MCF 10A (cell line): ENCODE data around the gene ZBTB25. TPM values are rescaled to one million over a fixed set of nuclear protein-coding genes. Genes with fewer than 3 reads are reported as not detected.

Experiments used
- Bru-seq: library from RNA; stranded (reverse); fragments of 400-500 nt; gene quantifications from one replicate; lab custom pipeline; 2021; lab: Mats Ljungman, UMichigan
- BruChase-seq, 2 experiments: library from RNA; stranded (reverse); fragments of 400-500 nt; gene quantifications; one replicate each; lab custom pipeline; 2021; lab: Mats Ljungman, UMichigan
- BruUV-seq: library from RNA; stranded (reverse); fragments of 400-500 nt; replicated peaks from 2 replicates; lab custom pipeline; 2021; lab: Mats Ljungman, UMichigan
- CTCF ChIA-PET: fragments of 300-600 bp; sonication (Branson Sonifier 250); formaldehyde crosslinking; extraction: SDS; loops from one replicate; lab custom pipeline; 2021; ENCODE audit warnings: antibody characterized with exemption, inconsistent platforms; lab: Yijun Ruan, JAX
- POLR2A ChIA-PET: fragments of 300-600, 350-650 bp; sonication (Branson Sonifier 250); formaldehyde crosslinking; extraction: SDS; loops from one replicate; lab custom pipeline; 2020; ENCODE audit warnings: antibody characterized with exemption, inconsistent platforms; lab: Yijun Ruan, JAX
- DNase-seq: peaks from one replicate; pipeline ENCODE4 v3.0.0-alpha.2; 2018; ENCODE audit not compliant: unreplicated experiment
- H3K27ac Mint-ChIP-seq: one replicate; pipeline ENCODE4 v1.8.0; 2022; ENCODE audit warnings: mild to moderate bottlenecking, low read depth, mixed read lengths; ENCODE audit not compliant: unreplicated experiment
- H3K27me3 Mint-ChIP-seq: one replicate; pipeline ENCODE4 v1.8.0; 2022; ENCODE audit warnings: mixed read lengths; ENCODE audit not compliant: insufficient read depth, unreplicated experiment
- H3K36me3 Mint-ChIP-seq: one replicate; pipeline ENCODE4 v1.8.0; 2022; ENCODE audit warnings: mild to moderate bottlenecking, moderate library complexity, mixed read lengths; ENCODE audit not compliant: insufficient read depth, unreplicated experiment
- H3K4me1 Mint-ChIP-seq: one replicate; pipeline ENCODE4 v1.8.0; 2022; ENCODE audit warnings: mixed read lengths; ENCODE audit not compliant: insufficient read depth, unreplicated experiment
- H3K4me3 Mint-ChIP-seq: one replicate; pipeline ENCODE4 v1.8.0; 2022; ENCODE audit warnings: mild to moderate bottlenecking, moderate library complexity, mixed read lengths; ENCODE audit not compliant: unreplicated experiment
- H3K9me3 Mint-ChIP-seq: one replicate; pipeline ENCODE4 v1.8.0; 2022; ENCODE audit warnings: mixed read lengths; ENCODE audit not compliant: unreplicated experiment
- intact Hi-C: fragments of 100-400 bp; cut with micrococcal nuclease; formaldehyde crosslinking; loops from 2 replicates; pipeline ENCODE4 v1.14.1; 2022
- long read RNA-seq: library from polyadenylated mRNA; stranded (forward); transcript quantifications from one replicate; pipeline ENCODE4 v2.0.0, GENCODE V29; 2022
- total RNA-seq: library from RNA; stranded (reverse); gene quantifications from 2 replicates; pipeline ENCODE4 v1.2.3, GENCODE V29; 2022
- TF ChIP-seq, protein P1 (sequence below): fragments of 200-600 bp; IDR thresholded peaks from one replicate; pipeline ENCODE4 v1.8.0; 2022; ENCODE audit warnings: antibody characterized with exemption, mild to moderate bottlenecking; ENCODE audit not compliant: unreplicated experiment

The ZBTB25 gene, protein sequence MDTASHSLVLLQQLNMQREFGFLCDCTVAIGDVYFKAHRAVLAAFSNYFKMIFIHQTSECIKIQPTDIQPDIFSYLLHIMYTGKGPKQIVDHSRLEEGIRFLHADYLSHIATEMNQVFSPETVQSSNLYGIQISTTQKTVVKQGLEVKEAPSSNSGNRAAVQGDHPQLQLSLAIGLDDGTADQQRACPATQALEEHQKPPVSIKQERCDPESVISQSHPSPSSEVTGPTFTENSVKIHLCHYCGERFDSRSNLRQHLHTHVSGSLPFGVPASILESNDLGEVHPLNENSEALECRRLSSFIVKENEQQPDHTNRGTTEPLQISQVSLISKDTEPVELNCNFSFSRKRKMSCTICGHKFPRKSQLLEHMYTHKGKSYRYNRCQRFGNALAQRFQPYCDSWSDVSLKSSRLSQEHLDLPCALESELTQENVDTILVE
- 11.7 and 15.3 TPM in 2 replicates for total RNA-seq
- percentile 68 among the genes with signal in this experiment for Bru-seq, nascent RNA
- BruChase-seq, experiment 1, labeled RNA remaining after a 6-hour chase: percentile 71 among the genes with signal in this experiment
- BruChase-seq, experiment 2, labeled RNA remaining after a 2-hour chase: percentile 74 among the genes with signal in this experiment
- long read RNA-seq, full-length matches to known transcripts: 2 of 11 reads
- long read RNA-seq, partial matches to known transcripts: 1 of 11 reads
- long read RNA-seq, other reads (novel, unspliced or antisense): 8 of 11 reads

DNA sequence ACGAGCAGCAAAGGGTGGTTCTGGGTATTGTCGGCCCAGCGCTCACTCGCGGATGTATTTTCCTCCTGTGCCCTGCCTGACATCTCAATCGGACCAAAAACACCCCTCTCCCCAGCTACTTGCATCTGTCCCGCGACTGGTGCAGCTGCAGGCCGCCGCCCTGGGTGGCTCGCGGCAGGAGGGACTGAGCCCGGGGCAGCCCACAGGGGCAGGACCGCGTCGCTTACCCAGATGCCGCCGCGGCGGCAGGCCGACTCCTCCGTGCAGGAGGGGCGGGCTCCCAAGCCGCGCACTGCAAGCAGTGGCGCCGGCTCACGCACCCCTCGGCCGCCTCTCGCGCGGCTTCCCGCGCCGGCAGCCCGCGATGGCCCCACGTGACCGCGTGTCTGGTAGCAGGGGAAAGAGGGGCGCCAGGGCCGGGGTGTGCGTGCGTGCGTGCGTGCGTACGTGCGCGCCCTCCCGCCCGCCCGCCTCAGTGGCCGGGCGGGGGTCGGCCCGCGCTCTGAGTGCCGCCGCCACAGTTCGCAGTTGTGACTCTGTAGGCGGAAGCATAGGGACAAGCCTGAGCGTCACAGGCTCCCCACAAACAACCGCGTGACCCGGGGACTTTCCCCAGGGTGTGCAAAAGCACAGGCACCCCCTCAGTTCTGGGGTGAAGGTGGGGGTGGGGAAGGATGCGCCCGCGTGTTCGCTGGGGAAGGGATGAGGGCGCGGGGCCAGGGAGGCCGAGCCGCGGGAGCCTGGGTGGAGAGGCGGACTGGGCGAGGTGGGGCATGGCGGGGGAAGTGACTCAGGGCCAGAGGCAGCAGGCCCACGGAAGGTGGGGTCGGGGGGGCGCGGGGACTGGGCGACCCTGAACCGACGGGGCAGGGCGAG, at the start of gene ZBTB25:
Gene ZBTB25, minus strand, starts transcription at position 405 of the 876 bp plus-strand sequence. CDS start 13,305 bp downstream, outside the sequence.
- DNase-seq: peak; percentile 90
- H3K27me3 Mint-ChIP-seq: no peaks in the 10 kb centered on the region
- H3K9me3 Mint-ChIP-seq: no peaks in the 10 kb centered on the region
- no TSS peak for BruUV-seq
- peaks cover 31% of the 10 kb centered on the region for H3K36me3 Mint-ChIP-seq
- TF ChIP-seq, protein P1, sequence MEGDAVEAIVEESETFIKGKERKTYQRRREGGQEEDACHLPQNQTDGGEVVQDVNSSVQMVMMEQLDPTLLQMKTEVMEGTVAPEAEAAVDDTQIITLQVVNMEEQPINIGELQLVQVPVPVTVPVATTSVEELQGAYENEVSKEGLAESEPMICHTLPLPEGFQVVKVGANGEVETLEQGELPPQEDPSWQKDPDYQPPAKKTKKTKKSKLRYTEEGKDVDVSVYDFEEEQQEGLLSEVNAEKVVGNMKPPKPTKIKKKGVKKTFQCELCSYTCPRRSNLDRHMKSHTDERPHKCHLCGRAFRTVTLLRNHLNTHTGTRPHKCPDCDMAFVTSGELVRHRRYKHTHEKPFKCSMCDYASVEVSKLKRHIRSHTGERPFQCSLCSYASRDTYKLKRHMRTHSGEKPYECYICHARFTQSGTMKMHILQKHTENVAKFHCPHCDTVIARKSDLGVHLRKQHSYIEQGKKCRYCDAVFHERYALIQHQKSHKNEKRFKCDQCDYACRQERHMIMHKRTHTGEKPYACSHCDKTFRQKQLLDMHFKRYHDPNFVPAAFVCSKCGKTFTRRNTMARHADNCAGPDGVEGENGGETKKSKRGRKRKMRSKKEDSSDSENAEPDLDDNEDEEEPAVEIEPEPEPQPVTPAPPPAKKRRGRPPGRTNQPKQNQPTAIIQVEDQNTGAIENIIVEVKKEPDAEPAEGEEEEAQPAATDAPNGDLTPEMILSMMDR: no peak
- H3K4me1 Mint-ChIP-seq: peaks cover 51% of the 10 kb centered on the region
- CTCF ChIA-PET: interaction anchor here (0.8 to 2.0 kb wide), 3 partner anchors 19 to 133 kb away, joined by 3 to 10 read pairs (median 4); no protein-coding TSS in a partner anchor
- intact Hi-C loops: loop anchor here (1.0 to 10.0 kb wide), 3 partner anchors 37 to 259 kb away; partner anchors contain the start of gene HSPA2
- H3K27ac Mint-ChIP-seq: peak within 1 kb of the TSS; percentile 98
- POLR2A ChIA-PET: interaction anchor here (0.7 to 5.4 kb wide), 42 partner anchors 10 to 589 kb away, joined by 3 to 36 read pairs (median 6); partner anchors contain the start of genes HSPA2, MTHFD1 and PLEKHG3
- H3K4me3 Mint-ChIP-seq: peak within 1 kb of the TSS; percentile 83

DNA sequence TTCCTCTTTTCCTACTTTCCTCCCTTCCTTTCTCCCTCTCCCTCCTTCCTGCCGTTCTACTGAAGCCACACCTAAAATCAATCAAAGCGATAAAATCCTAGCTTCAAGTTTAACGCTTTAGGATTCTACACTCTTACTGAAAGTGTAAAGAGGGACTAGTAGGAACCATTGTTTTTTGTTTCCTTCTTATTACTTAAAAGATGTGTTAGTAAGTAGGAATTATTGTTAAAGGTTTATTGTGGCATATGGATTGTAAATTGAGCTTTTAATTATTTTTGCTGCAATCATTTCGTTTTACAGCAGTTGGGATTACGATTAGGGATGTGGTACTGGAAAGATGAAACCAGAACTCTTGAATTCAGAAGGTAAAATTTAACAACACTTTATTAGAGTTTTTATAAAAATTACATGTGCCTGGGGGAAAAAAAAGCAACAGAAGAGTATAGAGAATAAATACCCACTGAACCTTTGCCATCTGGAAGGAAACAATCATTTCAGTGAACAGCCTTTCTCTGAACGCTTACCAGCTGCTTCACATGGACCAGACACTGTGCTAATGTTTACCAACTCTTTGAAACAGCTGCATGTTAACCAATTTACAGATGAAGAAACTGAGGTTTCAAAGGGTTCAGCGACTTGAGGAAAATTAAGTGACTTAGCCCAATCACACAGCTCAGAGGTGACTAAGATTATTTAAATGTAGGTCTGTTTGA, 47.1 kb upstream of the ZBTB25 start:
- Mint-ChIP-seq H3K36me3 (peaks cover 4% of the 10 kb centered on the region), H3K27ac (no peak overlapping the region), H3K27me3 (peaks cover 10% of the 10 kb centered on the region), H3K4me1 (no peaks in the 10 kb centered on the region), H3K9me3 (no peaks in the 10 kb centered on the region), H3K4me3 (no peak overlapping the region)
- TF ChIP-seq, protein P1: no peak
- POLR2A ChIA-PET: interaction anchor here (0.5 to 1.8 kb wide), 6 partner anchors 9 to 231 kb away, joined by 3 to 8 read pairs (median 3); partner anchors contain the start of gene HSPA2
- no TSS peak for BruUV-seq
- CTCF ChIA-PET: interaction anchor here (0.7 to 1.5 kb wide), 6 partner anchors 10 to 856 kb away, joined by 3 to 8 read pairs (median 3); partner anchors contain the start of gene HSPA2
- no peak for DNase-seq
- intact Hi-C loops: no loop called here

DNA sequence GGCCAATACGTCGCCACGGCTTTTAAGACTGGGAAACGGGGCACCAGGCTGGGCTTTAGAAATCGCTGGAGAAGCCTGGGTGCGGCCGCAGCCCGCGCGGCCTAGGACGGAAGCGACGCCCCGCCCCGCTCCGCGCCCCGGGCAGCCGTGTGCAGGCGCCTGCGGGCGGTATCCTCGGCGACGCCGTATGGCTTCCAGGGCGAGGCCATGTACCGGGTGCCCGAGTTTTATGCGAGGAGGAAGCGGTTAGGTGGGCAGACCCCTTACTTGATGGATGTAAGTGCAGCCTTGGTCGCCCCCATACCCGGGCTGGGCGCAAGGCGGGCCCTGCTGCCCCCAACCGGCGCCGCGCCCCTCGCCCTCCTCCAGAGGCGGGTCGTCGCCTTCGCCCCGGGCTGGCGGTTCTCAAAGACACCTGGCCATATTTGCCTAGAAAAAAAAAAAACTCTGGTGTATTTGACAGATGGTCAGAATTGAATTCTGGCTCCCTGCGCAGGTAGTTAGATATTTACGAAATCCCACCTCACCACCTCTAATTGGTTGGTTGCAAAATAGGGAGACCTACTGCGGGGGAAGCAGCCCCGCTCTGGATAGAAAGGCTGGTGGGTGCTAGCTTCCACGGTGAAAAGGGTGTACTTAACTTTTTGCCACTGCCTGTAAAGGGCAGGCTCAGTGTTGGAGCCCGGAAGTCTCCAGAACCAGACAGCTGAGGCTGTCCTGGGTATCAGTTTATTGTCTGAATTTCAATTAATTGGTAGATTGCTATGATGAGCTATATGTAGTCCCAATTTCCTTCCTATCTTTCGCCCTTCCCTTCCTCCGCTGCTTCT, 46.4 kb upstream of the ZBTB25 start, which contains the start of gene PPP1R36:
Gene PPP1R36, plus strand, starts transcription at position 171 of the 830 bp plus-strand sequence. Its CDS starts 37 bp downstream, at position 208.
- intact Hi-C loops: no loop called here
- POLR2A ChIA-PET: interaction anchor here (0.9 to 1.4 kb wide), 2 partner anchors 9 to 79 kb away, joined by 3 read pairs; no protein-coding TSS in a partner anchor
- no peaks in the 10 kb centered on the region for H3K36me3 Mint-ChIP-seq
- TF ChIP-seq, protein P1: no peak
- no peaks in the 10 kb centered on the region for H3K4me1 Mint-ChIP-seq
- H3K27ac Mint-ChIP-seq: no peak within 1 kb of the TSS
- H3K27me3 Mint-ChIP-seq: peaks cover 10% of the 10 kb centered on the region
- DNase-seq: no peak
- no peaks in the 10 kb centered on the region for H3K9me3 Mint-ChIP-seq
- H3K4me3 Mint-ChIP-seq: no peak within 1 kb of the TSS
- no TSS peak for BruUV-seq
- CTCF ChIA-PET: interaction anchor here (0.7 to 1.5 kb wide), 6 partner anchors 9 to 856 kb away, joined by 3 to 8 read pairs (median 3); partner anchors contain the start of gene HSPA2
